GM21619 (cell line): ENCODE results near the gene FGD2.
"Not testable (repeated sequence)": the region's sequence is repeated elsewhere in the genome, so short reads cannot be mapped to it uniquely, and the experiment has no call there.

Experiments used
- ATAC-seq: cut with Tn5 transposase; IDR thresholded peaks from one replicate; pipeline ENCODE4 v1.9.1; 2021; ENCODE audit not compliant: unreplicated experiment

Gene FGD2

GRCh38 chr6:36989264-36989663 lies 16.2 kb upstream of the FGD2 start:
- no peak for ATAC-seq

- not testable (repeated sequence) for ATAC-seq
These were observed 15.1 kb upstream of the FGD2 start for GRCh38 chr6:36990401-36990800.

- no peak for ATAC-seq
These were observed 7.4 kb upstream of the FGD2 start for GRCh38 chr6:36997811-36998722.

- no peak for ATAC-seq
These were observed 6.8 kb upstream of the FGD2 start for GRCh38 chr6:36998723-36999038.

GRCh38 chr6:36999061-36999750 lies 6.2 kb upstream of the FGD2 start:
- ATAC-seq: no peak

GRCh38 chr6:36999751-37000125 lies 5.7 kb upstream of the FGD2 start:
- ATAC-seq: no peak

- ATAC-seq: no peak
These were observed 1.1 kb upstream of the FGD2 start for GRCh38 chr6:37004044-37004980.

GRCh38 chr6:37005827-37006567 lies 542 bp downstream of the FGD2 start:
- ATAC-seq: peak; percentile 1

- no peak for ATAC-seq
These were observed 1.4 kb downstream of the FGD2 start for GRCh38 chr6:37006793-37007339.

GRCh38 chr6:37007340-37008043 lies 2.0 kb downstream of the FGD2 start:
- no peak for ATAC-seq

GRCh38 chr6:37008484-37009465 lies 3.3 kb downstream of the FGD2 start:
- ATAC-seq: no peak

GRCh38 chr6:37010402-37010892 lies 5.0 kb downstream of the FGD2 start:
- ATAC-seq: no peak

GRCh38 chr6:37011656-37012378 lies 6.4 kb downstream of the FGD2 start:
- no peak for ATAC-seq

- ATAC-seq: no peak
These were observed 8.3 kb downstream of the FGD2 start for GRCh38 chr6:37013516-37014491.

- ATAC-seq: no peak
These were observed 9.2 kb downstream of the FGD2 start for GRCh38 chr6:37014667-37015066.

- no peak for ATAC-seq
These were observed 10.1 kb downstream of the FGD2 start for GRCh38 chr6:37015532-37015931.

GRCh38 chr6:37016995-37017394 lies 11.5 kb downstream of the FGD2 start:
- no peak for ATAC-seq
